NB4 (cell line): ENCODE data around the gene CADPS.

ENCODE experiments used
- POLR2A ChIP-seq: IDR thresholded peaks from 2 replicates; pipeline ENCODE4 v1.6.1; 2011; ENCODE audit warnings: mild to moderate bottlenecking; ENCODE audit not compliant: insufficient read length; ENCODE audit errors: extremely low read depth
- TF ChIP-seq, protein P1 (sequence below): IDR thresholded peaks from 2 replicates; pipeline ENCODE4 v1.6.1; 2011; ENCODE audit warnings: low read depth, low read length
- TF ChIP-seq, protein P2 (sequence below): IDR thresholded peaks from one replicate; pipeline ENCODE4 v1.5.1; 2012; ENCODE audit warnings: low read depth, low read length

GRCh38 chr3:62621925-62622324 lies 253.3 kb downstream of the CADPS start:
- TF ChIP-seq, protein P1, sequence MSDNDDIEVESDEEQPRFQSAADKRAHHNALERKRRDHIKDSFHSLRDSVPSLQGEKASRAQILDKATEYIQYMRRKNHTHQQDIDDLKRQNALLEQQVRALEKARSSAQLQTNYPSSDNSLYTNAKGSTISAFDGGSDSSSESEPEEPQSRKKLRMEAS = no peak
- no peak for TF ChIP-seq POLR2A
- TF ChIP-seq, protein P2, sequence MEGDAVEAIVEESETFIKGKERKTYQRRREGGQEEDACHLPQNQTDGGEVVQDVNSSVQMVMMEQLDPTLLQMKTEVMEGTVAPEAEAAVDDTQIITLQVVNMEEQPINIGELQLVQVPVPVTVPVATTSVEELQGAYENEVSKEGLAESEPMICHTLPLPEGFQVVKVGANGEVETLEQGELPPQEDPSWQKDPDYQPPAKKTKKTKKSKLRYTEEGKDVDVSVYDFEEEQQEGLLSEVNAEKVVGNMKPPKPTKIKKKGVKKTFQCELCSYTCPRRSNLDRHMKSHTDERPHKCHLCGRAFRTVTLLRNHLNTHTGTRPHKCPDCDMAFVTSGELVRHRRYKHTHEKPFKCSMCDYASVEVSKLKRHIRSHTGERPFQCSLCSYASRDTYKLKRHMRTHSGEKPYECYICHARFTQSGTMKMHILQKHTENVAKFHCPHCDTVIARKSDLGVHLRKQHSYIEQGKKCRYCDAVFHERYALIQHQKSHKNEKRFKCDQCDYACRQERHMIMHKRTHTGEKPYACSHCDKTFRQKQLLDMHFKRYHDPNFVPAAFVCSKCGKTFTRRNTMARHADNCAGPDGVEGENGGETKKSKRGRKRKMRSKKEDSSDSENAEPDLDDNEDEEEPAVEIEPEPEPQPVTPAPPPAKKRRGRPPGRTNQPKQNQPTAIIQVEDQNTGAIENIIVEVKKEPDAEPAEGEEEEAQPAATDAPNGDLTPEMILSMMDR = no peak
